HG03064 (cell line): ENCODE data around the gene GLT6D1.
"Not testable (repeated sequence)": the region's sequence is repeated elsewhere in the genome, so short reads cannot be mapped to it uniquely, and the experiment has no call there.

Experiments
- ATAC-seq: cut with Tn5 transposase; IDR thresholded peaks from one replicate; pipeline ENCODE4 v1.9.1; 2021; ENCODE audit warnings: low read depth; ENCODE audit not compliant: unreplicated experiment

Gene GLT6D1

GRCh38 chr9:135639196-135639595 is at the start of gene GLT6D1:
GLT6D1 (minus strand) TSS chr9:135639540; CDS start chr9:135639187, 353 bp downstream.
- no peak for ATAC-seq

- ATAC-seq, result no peak
Observed at GRCh38 chr9:135689011-135689410, 49.7 kb upstream of the GLT6D1 start.

DNA sequence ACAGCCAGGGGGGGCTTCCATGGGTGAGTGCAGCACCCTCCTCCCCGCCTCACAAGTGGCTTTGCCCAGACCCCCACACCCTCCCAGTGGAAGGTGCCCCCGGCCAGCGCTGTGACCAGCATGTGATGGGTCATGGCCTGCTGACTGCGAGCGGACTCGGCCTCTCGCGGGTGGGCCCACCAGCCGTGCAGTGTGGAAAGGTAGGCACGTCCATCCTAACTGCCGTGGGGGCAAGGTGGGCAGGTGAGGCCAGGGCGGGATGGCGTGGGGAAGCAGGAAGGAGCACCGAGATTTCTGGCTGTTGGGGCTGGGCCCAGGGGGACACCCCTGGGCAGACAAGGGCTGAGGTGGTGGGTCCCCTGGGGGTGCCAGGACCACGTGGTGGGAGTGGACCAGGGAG is 47.9 kb upstream of the GLT6D1 start:
- no peak for ATAC-seq

DNA sequence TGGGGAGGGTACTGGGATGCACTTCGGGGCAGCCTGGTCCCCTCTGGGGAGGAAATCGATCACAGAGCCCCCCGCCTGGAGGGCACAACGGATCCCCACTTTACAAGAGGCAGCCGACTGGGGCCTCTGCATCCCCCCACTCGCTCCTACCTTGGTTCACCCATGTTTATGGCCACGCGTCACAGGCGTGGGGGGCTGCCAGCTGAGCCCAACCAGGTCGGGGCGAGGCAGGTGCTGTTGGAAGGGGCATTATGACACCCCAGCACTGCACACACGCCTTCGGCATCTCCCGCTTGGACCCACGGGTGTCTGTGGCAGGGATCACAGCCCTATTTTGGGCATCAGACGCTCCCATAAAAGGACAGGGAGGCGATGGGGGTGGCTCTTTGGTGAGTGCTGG is 45.4 kb upstream of the GLT6D1 start:
- ATAC-seq, result no peak

GRCh38 chr9:135683401-135684034 is 44.2 kb upstream of the GLT6D1 start:
- no peak for ATAC-seq

DNA sequence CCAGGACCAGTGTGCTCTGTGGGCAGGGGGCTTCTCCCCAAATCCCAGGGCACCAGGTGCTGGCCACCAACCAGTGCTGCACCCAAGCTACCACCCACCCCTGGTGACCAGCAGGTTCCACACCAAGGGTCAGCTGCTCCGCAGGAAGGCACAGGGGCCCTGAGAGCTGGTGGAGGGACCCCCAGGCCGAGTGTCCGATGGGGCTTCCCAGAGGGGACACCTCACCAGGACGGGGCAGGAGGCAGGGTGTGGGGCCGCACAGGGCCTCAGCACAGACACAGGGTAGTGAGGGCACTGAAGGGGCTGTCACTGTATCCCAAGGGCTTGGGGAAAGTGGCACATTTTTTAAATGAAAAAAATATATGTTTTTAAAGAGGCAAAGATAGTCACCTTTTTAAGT is 41.8 kb upstream of the GLT6D1 start:
- no peak for ATAC-seq

DNA sequence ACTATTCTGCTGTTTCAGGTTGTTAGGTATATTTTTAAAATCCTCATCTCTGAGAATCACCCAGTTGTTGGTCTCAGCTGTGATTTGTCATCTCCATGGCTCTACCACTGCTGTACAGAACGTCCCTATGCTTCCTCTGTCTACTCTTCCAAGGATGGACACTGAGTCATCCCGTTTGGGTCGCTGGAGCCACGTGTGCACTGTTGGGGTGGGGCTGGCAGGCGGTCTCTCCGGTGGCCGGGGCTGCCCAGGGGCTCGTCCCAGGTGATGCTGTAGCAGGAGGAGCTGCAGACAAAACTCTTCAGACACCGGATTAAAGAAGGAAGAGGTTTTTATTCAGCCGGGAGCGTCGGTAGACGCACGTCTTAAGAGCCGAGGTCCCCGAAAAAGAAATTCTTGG is 40.7 kb upstream of the GLT6D1 start:
- ATAC-seq, result no peak

DNA sequence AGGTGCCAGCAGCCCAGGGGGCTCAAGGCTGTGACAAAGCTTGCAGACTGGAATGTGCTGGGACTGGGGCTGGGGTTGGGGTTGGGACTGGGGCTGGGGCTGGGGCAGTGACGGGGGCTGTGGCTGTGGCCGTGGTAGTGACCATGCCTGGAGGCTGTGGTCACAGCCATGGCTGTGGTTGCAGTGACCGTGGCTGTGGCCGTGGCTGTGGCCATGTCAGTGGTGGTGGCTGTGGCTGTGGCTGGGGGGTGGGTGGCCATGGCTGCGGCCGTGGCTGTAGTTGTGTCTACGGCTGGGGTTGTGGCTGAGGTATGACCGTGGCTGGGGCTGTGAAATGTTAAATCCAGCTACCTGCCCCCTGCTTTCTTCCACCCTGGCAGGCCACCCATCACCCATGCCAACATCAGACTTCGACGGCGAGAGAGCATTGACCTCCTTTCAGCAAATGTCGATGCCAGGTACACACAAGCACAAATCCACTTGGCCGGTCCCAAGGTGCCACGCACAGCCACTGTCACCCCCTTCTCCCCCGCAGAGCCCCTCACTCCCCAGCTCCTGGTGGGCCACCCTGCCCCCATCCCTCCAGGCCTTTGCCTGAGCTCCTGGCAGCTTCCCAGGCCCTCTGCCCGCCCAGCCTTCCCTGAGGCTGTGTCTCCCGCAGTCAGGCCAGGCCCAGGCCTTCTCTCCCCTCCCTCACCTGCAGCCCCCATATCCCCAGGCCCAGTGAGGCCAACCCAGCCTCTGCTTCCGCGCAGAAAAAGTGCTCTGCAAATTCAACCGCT is 39.1 kb upstream of the GLT6D1 start:
- ATAC-seq, result no peak

DNA sequence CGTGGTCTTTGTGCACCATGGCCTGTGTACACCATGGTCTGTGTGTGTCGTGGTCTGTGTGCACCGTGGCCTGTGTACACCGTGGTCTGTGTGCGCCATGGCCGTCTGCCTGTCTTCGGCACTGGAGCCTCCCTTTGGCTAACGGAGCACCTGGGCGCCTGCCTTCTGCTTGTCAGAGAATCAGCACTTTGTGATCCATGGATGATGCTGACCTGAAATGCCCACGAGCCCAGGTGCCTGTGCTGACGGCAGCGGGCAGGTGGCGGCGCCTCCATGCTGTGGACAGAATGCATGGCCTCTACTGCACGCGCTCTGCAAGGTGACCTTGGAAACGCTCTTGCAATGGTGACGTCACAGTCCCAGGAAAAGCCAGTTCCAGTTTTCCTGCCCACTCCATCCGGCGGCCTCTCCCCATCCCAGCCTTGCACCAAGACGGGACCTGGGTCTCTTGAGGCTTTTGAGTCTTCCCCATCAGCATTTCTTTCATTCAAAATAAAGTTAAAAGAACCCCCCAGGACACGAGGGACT is 38.4 kb upstream of the GLT6D1 start:
- ATAC-seq, result no peak

DNA sequence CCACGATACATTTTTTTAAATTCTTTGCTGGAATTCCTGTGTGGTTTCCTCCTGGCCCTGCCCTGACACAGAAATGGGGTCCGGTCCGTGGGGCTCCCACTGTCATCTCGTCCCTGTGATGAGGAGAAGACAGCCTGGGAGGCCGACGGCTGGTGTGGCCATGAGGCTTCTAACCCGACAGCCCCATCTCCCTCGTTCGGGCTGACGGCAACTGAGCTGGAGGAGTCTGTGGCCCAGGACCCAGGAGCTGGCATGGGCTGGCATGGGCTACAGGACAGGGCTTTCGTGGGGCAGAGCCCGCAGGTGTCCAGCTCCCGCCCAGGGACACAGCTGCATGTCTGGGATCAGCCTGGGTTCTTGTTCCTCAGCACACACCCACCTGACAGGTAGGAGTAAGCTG is 37.6 kb upstream of the GLT6D1 start:
- no peak for ATAC-seq

DNA sequence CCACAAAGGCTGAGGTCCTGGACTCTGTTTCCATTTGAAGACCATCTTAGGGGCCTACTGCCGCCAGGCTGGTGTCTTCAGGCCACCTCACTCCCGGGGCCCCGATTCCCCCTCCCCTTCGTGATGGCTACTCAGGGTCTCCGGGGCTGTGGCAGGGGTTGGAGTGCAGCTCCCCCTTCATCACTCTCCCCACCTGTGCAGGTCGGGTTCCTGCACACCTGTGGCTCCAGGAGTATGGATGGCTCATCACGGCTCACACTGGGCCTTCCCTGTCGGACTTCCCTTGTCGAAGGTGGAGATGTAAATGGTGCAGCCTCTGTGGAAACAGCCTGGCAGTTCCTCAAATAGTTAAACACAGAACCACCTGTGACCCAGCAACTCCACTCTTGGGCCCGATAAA is 35.6 kb upstream of the GLT6D1 start:
- ATAC-seq, result no peak

GRCh38 chr9:135673941-135674340 is 34.6 kb upstream of the GLT6D1 start:
- ATAC-seq, result no peak

DNA sequence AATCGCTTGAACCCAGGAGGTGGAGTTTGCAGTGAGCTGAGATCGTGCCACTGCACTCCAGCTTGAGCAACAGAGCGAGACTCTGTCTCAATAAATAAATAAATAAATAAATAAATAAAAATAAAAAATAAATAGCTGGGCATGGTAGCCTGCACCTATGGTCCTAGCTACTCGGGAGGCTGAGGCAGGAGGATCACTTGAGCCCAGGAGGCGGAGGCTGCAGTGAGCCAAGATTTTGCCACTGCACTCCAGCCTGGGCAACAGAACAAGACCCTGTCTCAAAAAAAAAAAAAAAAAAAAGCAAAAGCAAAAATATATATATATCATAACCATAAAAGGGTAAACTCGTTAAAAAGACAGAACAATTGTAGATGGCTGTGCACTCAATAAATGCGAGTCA is 33.4 kb upstream of the GLT6D1 start:
- ATAC-seq, result not testable (repeated sequence)

GRCh38 chr9:135671591-135672041 is 32.3 kb upstream of the GLT6D1 start:
- no peak for ATAC-seq

DNA sequence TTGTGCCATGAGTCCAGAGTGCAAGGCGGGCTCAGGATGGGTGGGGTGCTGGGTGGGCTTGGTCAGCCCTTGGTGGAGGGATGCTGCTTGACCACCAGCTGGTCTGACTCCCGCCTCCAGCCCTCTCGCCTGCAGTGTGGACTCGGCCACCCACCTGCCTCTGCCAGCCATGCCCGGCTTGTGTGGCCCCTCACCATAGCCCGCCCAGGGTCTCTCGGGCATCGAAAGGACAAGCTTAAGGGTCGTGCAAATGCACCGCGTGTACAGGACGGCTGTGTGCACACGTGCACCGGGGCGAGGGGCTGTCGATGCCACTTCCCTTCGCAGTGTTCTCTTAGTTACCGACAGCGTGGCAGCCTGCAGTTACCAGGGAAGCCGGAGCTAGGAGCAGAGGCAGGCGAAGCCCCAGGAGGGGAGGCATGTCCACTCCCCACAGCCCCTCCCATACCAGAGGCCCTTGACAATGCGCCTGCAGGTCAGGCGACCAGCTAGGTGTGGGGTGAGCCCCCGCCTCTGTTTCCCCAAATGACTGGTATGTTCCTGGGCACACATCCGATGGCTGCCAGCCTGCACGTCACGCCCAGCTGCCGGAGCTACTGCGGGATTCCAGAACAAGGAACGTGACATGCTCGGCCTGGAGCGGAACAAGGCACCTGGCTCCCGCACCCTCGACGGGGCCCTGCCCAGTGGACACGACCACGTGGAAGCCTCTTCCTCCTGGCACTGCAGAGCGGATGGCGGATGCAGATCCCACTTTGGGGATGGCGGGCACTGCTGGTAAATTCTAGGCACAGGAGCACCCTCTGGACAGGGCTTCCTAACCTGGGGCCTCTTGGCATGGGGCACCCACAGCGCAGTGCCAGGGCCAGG is 31.6 kb upstream of the GLT6D1 start:
- ATAC-seq, result no peak

GRCh38 chr9:135669616-135670285 is 30.4 kb upstream of the GLT6D1 start:
- no peak for ATAC-seq

DNA sequence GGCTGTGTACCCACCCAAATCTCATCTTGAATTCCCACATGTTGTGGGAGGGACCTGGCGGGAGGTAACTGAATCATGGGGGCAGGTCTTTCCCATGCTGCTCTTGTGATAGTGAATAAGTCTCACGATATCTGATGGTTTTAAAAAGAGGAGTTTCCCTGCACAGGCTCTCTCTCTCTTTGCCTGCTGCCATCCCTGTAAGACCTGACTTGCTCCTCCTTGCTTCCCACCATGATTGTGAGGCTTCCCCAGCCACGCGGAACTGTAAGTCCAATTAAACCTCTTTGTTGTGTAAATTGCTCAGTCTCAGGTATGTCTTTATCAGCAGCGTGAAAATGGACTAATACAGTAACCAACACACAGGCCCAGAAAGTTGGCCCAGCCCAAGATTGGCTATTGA is 29.7 kb upstream of the GLT6D1 start:
- not testable (repeated sequence) for ATAC-seq

DNA sequence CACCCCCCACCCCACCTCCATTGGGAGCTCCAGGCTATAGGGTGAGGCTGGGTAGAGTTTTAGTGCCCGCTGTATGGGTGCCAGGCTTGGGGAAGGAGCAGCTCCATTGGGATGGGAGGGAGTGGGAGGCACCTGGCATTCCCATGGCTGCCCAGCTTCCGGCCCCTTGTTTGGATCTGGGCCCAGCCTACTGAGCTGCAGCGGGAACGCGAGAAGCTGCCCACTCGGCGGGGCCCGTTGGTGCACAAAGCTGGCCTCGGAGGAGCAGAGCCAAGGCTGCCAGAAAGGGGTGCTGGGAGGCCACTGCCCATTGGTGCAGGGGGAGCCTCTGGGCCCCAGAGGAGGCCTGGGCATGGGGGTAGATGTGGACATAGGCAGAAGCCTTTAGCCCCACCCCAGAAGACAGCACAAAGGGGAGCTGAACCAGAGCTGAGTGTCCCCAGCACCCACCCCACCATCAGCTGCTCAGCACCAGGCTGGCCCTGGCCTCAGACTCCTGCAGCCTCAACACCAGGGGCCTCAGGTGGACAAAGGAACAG is 28.2 kb upstream of the GLT6D1 start:
- no peak for ATAC-seq

DNA sequence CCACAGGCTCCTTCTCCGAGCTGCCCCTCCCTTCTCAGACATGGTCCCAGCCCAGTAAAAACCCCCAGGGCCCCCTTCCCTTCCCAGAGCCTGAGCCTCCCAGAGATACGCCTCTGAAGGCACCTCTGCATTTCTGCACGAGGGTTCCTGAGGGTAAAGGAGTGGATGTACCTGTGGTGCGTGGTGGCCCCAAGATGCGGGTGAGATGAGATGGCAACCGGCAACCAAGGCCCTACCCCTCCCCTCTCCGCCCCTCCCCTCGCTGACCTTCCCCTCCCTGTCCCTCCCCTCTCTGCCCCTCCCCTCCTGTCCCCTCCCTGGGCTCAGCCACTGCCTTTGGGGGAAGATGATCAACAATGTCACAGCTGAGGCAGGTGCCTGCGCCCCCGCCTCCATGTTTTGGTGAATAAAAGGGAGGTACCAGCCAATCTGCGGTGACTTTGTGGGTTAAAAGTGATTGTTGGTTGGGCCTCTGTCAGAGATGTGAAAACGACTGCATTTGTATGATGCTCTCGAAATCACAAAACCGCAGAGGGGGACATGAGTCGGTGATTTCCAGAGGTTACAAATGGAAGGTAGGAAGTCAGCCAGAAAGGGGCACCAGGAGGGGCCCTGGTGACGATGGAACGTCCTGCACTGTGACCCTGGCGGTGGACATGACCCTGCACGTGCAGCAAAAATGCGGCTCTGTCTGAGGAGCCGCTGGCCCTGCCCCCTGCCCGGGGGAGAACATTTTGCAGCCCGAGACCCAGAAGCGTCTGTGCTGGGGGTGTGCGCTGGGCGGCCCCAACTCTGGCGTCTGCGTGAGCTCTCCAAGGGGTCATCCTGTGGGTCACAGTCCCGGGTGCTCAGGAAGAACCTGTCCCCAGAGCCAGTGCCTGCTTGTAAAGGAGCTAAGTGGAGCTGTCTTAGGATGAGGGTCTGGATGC is 27.5 kb upstream of the GLT6D1 start:
- ATAC-seq, result no peak
